Thyroid gland (tissue), 4 donors: ENCODE results near the gene DMRTB1.

Experiments
- CTCF ChIP-seq, 6 experiments: fragments of 200-600 bp in 3 of 6; fragments of 450-650 bp in 3 of 6; sonication (generic) in 3 of 6; IDR thresholded peaks; one replicate each; pipeline ENCODE4 v1.5.1; 2016 to 2019; ENCODE audit warnings: antibody characterized with exemption in 6 of 6, mild to moderate bottlenecking in 2 of 6, inconsistent platforms in 1 of 6, moderate library complexity in 1 of 6
- POLR2A ChIP-seq, 2 donors: fragments of 450-650 bp; IDR thresholded peaks; one replicate each; pipeline ENCODE4 v1.6.1; 2017; ENCODE audit warnings: antibody characterized with exemption in 2 of 2, mild to moderate bottlenecking in 2 of 2, moderate library complexity in 1 of 2

DNA sequence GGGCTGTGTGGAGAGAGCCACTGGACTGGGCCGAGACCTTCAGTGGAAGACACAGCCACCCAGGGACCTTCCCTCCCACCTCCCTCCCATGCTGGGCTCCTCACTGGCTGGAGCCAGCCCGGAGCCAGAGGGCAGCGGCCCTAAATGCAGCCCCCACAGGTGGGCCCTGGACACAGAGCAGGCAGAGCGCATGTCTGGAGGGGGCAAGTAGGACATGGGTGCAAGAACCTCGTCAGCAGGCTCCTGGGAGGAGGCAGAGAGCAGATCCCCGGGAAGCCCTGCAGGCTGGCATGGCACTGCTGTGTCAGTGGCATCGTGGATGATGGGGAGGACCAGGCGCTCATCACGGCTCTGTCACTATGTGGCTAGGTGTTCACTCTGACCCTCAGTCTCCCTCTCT lies 45.7 kb downstream of the DMRTB1 start:
- TF ChIP-seq CTCF (IDR thresholded peaks at IDR 0.05) (no peak), POLR2A (IDR thresholded peaks at IDR 0.05) (no peak)
